ENCODE results near the gene OPA1.
A peak's percentile ranks its signal among the peaks of the same experiment; 100 is the strongest.
"Not testable (repeated sequence)": the region's sequence is repeated elsewhere in the genome, so short reads cannot be mapped to it uniquely, and the experiment has no call there.

The OPA1 gene

DNA sequence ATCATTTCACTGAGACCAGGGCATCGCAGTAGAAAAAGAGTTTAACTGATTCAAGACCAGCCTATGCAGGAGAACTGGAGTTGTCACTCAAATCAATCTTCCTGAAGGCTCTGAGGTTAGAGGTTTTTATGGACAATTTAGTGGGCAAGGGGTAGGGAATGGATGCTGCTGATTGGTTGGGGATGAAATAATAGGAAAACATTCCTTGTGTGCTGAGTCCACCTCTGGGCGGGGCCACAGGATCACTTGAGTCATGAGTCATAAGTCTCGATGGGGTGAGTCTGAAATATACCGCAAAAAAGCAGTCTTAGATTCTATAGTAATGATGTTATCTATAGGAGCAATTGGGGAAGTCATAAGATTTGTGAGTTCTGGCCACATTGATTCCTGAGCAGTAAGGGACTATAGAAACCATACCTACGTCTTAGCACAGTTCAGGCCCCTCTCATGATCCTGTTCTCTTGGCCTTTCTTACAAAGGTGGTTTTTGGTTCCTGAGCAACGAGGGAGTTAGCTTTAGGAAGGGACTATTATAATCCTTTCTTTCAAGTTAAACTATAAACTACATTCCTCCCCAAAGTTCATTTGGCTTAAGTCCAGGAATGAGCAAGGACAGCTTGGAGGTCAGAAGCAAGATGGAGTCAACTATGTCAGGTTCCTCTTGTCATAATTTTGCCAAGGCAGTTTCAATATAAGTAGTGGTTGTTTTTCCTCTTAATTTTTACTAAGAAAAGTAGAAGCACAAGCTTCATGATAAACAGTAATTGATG is 2.7 kb upstream of the OPA1 start:
- FAIRE-seq = no peak

DNA sequence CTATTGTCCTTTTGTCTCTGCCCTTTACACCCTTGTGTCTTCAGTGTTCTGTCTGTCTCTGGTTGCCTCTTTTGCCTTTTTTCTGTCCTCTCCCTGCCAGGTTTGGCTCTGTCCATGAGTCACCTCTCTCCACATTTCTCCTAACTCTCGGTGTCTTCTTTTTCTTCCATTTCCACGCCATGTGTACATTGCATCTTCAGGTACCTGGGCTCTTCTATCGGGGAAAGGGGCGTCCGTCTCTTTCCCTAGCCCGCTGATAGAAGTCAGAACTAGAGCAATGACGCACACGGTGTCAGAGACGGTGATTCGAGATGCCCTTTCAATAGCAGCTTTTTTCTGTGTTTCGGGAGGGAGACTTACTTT is 641 bp downstream of the OPA1 start:
- no peak for FAIRE-seq

DNA sequence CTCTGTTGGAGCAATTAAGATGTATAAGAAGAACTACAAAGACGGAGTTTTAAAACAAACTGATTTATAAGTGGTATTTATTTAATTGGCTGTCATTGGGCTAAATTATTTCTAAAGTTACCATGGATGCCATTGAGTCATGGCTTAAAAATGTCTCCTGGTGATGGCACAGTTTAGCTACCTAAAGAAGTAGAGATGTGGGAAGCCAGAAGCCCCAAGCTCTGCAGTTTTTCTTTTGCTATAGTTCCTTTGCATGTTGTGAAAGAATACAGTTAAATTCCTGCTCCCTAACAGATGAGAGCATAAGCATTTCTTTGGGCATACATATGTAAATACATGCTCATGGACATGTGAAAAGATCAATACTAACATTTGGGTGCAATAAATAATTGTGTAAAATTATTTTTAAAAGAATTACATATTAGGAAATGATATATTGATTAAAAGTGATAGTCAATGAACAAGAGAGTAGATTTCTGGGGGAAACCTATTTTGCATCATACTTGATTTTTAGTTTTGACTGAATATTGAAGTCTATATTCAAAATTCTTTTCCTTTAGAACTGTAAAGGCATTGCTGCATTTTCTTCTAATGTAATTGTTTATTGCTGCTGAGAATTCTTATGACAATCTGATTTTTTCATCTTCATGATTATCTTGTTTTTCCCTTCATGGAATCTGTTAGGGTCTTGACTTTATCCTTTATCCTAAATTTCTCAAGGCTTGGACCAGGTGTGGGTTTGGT is 2.1 kb downstream of the OPA1 start:
- no peak for FAIRE-seq

DNA sequence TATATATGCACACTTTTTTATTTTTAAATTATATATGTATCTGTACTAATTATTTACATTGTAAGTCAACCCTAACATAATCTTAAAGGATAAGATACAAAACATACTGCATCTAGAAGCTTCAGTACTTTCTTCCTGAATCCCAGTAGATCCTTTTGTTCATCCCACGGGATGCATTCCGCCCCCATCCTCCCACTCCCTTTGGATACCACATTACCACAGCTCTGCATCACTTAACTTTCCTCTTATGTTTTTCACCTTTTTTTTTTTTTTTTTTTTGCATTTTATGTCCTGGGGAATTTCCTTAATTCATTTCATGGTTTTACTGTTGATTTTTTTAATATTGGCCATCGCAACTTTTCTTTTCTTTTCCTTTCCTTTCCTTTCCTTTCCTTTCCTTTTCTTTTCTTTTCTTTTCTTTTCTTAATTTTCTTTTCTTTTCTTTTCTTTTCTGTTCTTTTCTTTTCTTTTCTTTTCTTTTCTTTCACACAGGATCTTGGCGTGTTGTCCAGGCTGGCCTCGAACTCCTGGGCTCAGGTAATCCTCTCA is 3.0 kb downstream of the OPA1 start:
- no peak for FAIRE-seq

DNA sequence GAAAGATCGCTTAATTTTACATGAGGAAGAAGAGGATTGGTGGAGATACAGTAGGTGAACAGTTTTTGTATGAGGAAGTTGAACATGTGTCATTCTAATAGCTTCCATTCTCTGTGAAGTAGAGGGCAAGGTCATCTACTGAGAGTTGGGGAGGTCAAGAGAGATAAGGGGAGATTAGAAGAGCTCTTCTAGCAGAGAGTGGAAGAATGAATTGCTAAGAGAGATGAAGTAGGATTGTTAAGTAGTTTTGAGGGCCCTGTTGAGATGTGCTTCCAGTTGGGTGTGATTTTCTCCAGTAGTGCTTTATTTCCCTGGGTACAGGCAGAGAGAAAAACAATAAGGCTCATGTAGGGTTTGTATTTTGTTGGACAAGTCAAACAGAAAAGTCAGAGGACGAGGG is 5.2 kb downstream of the OPA1 start:
- no peak for FAIRE-seq

DNA sequence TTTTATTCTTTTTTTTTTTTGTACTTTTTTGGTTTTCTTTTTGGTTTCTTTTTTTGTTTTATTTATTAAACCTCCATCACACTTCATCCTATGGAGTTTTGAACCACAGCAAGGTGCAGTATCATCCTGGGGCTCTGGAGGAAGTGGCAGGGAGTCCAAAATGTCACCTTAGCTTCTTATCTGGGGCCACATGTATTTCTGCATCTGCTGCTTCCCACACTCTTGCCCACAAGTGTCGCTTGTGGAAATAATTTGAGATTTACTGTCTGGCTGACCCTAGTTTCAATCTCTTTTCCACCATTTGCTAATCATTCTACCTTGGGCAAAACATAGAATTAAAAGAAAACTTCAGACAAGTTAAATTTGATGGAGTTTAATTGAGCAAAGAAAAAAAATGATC is 6.4 kb downstream of the OPA1 start:
- no peak for FAIRE-seq

DNA sequence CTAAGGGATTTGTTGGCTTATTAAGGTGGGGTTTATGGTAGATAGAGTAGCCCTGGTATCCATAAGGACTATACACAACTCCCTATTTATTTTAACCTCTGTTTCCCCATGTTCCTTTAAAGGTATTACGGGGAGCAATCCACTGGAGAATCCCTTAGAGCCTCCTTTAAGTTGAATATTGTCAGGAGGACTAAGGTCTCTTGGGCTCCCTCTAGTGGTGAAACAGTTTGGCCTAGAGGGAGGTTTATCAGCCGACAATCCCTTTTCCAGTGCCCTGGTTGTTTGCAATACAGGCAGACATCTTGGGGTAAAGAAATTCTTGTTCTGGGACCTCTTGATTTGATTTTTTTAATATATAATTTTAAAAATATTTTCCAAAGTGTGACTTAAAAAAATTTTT is 12.9 kb downstream of the OPA1 start:
- no peak for FAIRE-seq

DNA sequence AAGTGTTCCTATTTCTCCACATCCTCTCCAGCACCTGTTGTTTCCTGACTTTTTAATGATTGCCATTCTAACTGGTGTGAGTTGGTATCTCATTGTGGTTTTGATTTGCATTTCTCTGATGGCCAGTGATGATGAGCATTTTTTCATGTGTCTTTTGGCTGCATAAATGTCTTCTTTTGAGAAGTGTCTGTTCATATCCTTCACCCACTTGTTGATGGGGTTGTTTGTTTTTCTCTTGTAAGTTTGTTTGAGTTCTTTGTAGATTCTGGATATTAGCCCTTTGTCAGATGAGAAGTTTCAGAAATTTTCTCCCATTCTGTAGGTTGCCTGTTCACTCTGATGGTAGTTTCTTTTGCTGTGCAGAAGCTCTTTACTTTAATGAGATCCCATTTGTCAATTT is 13.9 kb downstream of the OPA1 start:
- FAIRE-seq = not testable (repeated sequence)

DNA sequence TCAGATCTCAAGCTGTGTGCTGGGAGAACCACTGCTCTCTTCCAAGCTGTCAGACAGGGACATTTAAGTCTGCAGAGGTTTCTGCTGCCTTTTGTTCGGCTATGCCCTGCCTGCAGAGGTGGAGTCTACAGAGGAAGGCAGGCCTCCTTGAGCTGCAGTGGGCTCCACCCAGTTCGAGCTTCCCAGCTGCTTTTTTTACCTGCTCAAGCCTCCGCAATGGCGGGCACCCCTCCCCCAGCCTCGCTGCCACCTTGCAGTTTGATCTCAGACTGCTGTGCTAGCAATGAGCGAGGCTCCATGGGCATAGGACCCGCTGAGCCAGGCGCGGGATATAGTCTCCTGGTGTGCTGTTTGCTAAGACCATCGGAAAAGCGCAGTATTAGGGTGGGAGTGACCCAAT is 17.5 kb downstream of the OPA1 start:
- not testable (repeated sequence) for FAIRE-seq

DNA sequence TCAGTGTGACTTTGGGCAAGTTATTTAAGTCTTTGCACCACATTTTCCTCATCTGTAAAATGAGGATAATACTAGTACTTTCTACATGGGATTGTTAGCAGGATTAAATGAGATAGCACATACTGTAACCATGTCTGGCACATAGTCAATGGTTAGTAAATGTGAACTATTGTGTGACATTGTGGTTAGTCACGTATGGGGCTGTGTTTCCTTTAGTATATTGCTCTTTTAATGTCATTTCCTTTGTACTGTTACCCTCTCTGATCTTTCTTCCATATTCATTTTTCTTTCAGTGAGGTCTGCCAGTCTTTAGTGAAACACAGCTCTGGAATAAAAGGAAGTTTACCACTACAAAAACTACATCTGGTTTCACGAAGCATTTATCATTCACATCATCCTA is 21.4 kb downstream of the OPA1 start:
- FAIRE-seq = no peak

DNA sequence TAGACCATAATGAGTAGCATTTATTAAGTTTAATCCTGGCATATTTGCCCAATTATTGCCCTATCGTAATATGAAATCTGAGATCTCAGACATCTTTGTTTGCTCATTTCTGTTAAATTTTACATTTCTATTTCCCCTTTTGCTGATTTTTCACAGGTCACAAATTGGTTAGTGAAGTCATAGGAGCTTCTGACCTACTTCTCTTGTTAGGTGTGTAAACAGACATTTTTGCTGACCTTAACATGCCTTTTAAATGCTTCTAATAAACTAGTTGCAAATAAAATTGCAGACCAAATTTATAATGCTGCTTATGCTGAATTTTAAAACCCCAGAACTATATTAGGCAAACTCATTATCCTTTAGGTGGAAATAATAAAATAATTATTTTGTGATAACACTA is 24.6 kb downstream of the OPA1 start:
- no peak for FAIRE-seq

DNA sequence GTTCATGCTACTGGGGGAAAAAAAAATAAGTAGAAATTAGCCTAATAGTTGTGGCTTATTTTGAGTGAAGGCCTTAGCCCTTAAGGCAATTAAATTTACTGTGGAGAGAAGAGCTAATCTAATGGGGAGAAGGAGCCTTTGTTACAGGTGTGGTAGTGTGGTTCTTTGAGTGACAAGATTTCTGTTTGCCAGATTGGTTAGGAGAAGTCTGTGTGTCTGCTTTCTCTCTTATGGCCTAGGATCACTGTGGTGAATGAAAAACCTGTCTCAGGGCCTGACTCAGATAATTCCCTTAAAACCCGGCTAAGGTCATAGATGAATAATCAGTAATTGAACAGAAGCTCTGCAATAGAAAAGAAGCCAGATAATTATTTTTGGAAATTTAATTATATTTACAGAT is 27.0 kb downstream of the OPA1 start:
- no peak for FAIRE-seq

DNA sequence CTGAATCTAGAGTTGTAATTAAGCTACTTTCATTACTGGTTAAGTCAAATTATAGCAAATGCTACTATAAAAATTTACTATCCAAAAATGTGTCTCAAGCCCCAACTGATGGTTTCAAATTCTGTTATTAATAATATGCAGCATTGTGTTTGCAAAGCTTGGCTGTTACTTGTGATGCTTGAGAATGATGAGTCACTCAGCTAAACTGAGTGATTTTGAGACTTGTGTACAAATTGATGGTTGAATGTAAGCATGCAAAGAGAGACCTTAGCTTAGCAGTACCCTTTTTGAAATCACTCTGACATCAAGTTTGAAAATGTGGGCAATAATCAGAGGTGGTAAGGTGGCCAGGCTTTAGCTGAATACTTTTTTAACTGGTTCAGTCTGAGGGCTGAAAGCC is 27.6 kb downstream of the OPA1 start:
- FAIRE-seq = no peak

DNA sequence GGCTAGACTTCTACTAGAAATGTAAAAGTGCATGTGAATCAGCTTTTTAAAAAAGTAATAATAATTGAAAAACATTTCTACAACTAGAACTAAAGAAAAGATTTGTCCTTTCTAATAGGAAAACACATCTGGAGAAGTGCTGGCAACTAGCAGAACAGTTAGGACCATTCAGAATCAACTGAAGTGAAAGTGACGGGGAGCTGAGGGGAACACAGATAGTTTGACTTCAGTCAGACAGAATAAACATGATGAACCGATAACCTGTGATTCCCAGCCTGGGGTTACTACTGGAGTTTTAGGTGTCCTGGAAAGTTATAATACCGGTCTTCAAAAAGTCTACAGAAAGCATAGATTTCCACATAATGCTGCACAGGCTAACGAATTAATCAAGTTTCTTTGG is 28.1 kb downstream of the OPA1 start:
- FAIRE-seq = no peak

DNA sequence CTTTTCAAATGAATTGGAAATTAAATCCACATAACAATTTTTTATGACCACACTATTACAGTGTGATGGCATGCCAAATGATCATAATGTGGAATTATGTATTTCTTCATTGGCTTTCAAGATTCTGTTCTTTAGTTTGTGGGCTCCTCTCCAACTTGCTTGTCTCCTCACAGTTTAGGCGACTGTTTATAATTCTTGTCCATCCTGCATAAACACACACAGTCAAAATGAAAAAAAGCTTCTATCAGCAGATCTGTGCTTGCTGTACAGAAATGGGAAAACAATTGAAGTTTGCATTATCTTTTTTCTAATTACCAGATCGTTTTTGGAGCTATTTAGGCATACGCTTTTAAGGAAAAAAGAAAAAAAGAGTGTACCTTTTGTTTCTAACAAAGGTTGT is 37.0 kb downstream of the OPA1 start:
- FAIRE-seq = peak; percentile 12

DNA sequence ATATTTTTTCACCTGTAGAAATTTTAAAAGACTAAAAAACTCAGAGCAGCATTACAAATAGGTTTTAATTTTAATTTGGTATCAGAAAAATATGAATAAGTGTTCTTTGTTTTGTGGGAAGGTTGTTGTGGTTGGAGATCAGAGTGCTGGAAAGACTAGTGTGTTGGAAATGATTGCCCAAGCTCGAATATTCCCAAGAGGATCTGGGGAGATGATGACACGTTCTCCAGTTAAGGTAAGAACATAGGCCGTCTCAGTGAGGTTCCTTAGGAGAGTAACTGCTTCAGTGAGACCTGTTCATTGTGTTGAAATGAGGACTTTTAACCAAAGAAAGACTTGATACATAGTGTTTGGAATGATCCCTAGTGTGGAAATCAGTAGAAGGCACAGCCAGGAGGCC is 44.8 kb downstream of the OPA1 start:
- no peak for FAIRE-seq

DNA sequence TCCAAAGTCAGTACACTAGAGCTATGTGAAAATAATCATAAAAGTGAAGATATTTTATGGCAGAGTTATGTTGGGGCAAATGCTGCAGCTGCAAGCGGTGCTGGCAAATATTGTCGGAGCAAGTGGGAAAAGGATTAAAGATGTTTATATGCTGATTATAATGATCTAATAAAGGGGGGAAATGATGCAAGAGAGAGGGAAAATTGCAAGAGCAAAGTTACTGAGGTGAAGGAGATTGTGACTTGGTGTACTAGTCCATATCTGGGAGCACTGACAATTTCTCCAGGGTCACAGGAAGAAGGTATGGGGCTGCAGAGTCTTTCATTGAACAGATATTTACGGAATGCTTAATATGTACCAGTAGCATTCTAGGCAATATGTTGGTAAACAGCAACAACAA is 45.8 kb downstream of the OPA1 start:
- no peak for FAIRE-seq

DNA sequence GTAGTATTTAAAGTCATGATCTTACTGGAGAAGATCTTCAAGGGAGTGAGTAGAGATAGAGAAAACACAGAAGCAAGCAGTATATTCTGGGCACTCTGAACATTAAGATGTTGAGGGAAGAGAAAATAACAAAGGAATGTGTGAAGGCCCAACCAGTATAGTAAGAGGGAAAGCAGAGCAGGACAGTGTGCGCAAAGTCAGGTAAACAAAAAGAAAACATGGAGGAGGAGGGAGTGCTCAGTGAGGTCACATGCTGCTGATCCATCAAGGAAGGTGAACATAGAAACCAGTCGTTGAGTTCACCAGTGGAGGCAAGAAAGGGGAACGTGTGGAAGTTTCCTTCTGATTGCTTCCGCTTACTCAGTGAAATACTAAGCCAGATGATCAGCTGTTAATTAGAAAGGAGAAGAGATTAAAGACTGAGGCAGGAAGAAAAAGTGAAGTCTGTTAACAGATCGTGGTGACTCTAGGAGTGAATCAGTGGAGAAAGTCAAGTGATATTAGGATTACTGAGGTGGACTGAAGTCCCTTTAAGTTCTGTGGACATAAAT is 47.2 kb downstream of the OPA1 start:
- no peak for FAIRE-seq

DNA sequence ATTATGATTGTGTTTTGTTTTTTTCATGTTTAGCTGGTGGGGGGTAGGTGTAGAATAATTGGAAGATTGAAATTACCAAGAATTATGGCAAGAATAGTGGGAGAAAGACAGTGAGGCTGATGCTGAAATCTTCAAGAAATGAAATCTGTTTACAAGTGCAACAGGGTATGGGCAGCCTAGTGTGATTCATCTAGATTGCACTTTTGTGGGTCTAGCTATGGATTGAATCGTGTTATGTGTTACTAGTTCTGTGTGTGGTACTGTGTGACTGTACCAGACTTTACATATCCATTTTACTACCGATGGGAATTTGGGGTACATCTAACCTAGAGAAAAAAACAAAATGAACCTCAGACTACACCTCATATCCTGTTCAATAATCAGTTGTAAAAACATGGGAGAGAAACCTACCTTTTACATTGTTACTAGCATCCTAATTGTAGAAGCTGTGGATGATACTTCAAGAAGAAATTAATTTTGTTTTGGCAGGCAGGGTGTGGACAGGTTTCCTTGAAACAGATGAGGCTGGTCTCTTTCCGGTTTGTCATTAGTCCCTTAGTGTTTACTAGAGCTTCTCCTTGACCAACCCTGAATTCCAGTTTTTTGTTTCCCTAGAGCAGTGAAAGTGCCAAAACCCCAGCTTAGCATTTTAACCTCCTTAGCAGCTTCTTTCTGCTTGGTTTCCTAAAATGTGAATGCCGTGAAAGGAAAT is 47.9 kb downstream of the OPA1 start:
- FAIRE-seq = no peak

DNA sequence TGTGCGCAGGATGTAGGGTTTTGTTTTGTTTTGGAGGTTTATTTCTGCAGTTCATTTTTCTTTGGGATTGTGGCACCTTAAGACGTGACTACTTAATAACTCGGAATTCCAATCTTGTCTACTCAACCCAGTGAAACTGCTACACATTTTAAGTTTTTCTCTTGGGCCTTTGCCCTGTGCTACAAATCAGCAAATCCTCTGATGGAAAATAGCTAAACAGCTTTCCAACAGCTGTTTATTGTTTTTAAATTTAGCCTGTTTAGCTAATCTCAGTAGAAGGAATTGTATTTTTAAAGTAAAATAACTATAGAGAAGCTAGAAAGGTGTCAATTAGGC is 48.4 kb downstream of the OPA1 start:
- FAIRE-seq = no peak

DNA sequence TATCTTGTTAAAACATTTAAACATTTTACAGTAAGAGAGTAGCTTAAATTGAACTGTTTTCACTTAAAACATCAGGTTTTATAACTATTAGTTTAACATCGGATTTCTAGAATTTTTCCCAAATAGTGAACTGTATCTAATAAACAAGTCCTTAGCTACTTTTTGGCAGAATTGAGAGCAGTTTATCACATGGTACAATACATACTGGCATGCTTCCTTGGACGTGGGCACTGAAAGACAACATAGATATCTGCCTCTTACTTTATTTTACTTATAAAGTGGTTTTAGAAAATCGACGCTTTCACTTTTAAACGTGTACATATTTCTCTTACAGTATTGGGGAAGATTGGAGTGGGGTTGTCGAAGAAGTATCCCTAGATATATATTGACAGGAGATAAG is 52.8 kb downstream of the OPA1 start:
- no peak for FAIRE-seq

DNA sequence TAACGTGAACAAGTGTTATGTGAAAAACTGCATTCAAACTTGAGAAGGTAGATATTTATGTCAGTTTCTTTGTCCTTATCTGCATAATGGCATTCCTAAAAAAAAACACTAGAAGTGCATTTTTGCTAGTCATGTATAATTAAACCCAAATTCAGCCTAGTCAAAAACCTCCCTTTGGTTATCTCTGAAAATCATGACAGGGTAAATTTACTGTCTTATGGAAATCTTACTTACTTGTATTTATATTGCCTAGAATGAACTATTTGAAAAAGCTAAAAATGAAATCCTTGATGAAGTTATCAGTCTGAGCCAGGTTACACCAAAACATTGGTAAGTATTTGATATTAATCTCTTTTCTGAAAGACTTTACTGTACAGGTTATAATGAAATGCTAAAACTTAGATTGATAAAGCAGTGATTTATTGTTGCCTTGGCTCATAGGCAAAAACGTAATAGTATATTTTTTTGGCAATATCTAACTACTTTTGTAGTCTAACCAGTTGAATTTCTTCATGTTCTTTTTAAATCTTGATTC is 55.6 kb downstream of the OPA1 start:
- no peak for FAIRE-seq

DNA sequence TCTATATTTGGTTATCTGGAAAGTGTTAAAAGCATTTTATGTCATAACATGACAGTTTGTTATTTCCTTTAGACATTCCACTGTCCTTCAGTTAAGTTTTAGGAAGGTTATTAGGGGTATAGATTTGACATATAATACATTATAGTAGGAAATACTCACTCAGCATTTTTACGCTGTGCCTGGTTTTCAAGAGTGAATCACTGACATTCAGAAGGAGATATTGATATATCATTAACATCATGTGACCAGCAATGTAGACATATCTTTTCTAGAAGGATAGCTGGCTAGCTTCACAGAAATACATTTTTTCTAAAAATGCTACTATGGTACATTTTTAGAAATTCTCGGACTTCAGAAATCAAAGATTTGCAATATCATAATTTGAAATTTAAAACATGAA is 57.6 kb downstream of the OPA1 start:
- FAIRE-seq = no peak
